ENCODE results near the gene GNAT1. TPM values are rescaled to one million over a fixed set of nuclear protein-coding genes. Genes with fewer than 3 reads are reported as not detected.

GNAT1 gene
- total and polyA plus RNA-seq, 2 of the 13 experiments (the other 11 are each of a cell fraction or from before 2014, with no cell fraction given): 0.15 TPM; not detected in 1

- TF ChIP-seq NKX3-1 (CRISPR knock-in tag; IDR thresholded peaks at IDR 0.05): no peak
- no peak for TF ChIP-seq THAP9 (CRISPR knock-in tag; IDR thresholded peaks at IDR 0.05; ENCODE audit: borderline replicate concordance)
- 0 out of 2 replicates have a peak, but pooled peaks have one; percentile 22 for TF ChIP-seq ZFP90 (CRISPR knock-in tag; IDR thresholded peaks at IDR 0.05; ENCODE audit: borderline replicate concordance)
- peak; percentile 74; the same call in 1 of the 2 replicates for TF ChIP-seq ZNF878 (CRISPR knock-in tag; IDR thresholded peaks at IDR 0.05)
- no peak for TF ChIP-seq ZNF337 (CRISPR knock-in tag; IDR thresholded peaks at IDR 0.05; ENCODE audit: borderline replicate concordance, low read depth)
- no peak for TF ChIP-seq MBNL3 (CRISPR knock-in tag; conservative IDR thresholded peaks at IDR 0.05)
- TF ChIP-seq CENPBD1 (CRISPR knock-in tag; IDR thresholded peaks at IDR 0.05; ENCODE audit: borderline replicate concordance, low read depth): no peak
- no peak for TF ChIP-seq FOXM1 (CRISPR knock-in tag; IDR thresholded peaks at IDR 0.05)
- TF ChIP-seq NCOR1 (IDR thresholded peaks at IDR 0.05; ENCODE audit: borderline replicate concordance, low read length): no peak
- TF ChIP-seq ZNF552 (CRISPR knock-in tag; IDR thresholded peaks at IDR 0.05; ENCODE audit: borderline replicate concordance): no peak; the same call in 1 of the 2 replicates
- peak; percentile 13; the same call in 1 of the 2 replicates for TF ChIP-seq TCF7 (IDR thresholded peaks at IDR 0.05; ENCODE audit: low read depth)
- TF ChIP-seq ATF6 (CRISPR knock-in tag; conservative IDR thresholded peaks at IDR 0.05): no peak
- 0 out of 2 replicates have a peak, but pooled peaks have one; percentile 76 for TF ChIP-seq IKZF5 (CRISPR knock-in tag; IDR thresholded peaks at IDR 0.05)
- TF ChIP-seq TEAD2 (CRISPR knock-in tag; IDR thresholded peaks at IDR 0.05): no peak
- TF ChIP-seq ZBTB33 (CRISPR knock-in tag; IDR thresholded peaks at IDR 0.05): no peak
- TF ChIP-seq REPIN1 (CRISPR knock-in tag; IDR thresholded peaks at IDR 0.05; ENCODE audit: borderline replicate concordance, low read depth): no peak
- TF ChIP-seq GATA4 (IDR thresholded peaks at IDR 0.05; ENCODE audit: borderline replicate concordance, low read depth): no peak; the same call in 1 of the 2 replicates
- no peak for TF ChIP-seq HMGA1 (CRISPR knock-in tag; conservative IDR thresholded peaks at IDR 0.05)
- TF ChIP-seq ZNF292 (CRISPR knock-in tag; IDR thresholded peaks at IDR 0.05; ENCODE audit: borderline replicate concordance, low read depth): no peak; the same call in 1 of the 2 replicates
Observed at GRCh38 chr3:50203113-50203808, 11.9 kb downstream of the GNAT1 start (continued).

Data from HepG2 (cell line).